HG03097 (cell line): ENCODE results near the gene HEPACAM2.

ENCODE experiments used
- ATAC-seq: cut with Tn5 transposase; IDR thresholded peaks from one replicate; pipeline ENCODE4 v1.9.1; 2021; ENCODE audit not compliant: unreplicated experiment, low FRiP score

The HEPACAM2 gene

DNA sequence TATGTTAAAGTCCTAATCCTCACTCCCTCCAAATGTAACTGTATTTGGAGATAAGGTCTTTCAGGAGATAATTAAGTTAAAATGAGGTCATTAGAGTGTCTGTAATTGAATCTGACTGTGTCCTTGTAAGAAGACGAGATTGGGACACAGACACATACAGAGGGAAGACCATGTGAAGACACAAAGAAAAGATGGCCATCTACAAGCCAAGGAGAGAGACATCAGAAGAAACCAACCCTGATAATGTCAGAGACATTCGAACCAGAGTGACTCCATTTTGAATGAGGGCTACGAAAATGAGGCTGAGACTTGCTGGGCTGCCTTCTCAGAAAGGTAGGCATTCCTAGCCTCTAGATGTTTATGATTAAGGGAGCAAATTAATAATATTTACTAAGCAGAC, 77.5 kb downstream of the HEPACAM2 start:
- ATAC-seq, result no peak

- no peak for ATAC-seq
These were observed 78.1 kb downstream of the HEPACAM2 start, which contains the start of gene SAMD9L for GRCh38 chr7:93148144-93148543. Gene SAMD9L, minus strand, starts transcription at chr7:93148385. Its CDS starts 12,414 bp downstream, at chr7:93135971.

DNA sequence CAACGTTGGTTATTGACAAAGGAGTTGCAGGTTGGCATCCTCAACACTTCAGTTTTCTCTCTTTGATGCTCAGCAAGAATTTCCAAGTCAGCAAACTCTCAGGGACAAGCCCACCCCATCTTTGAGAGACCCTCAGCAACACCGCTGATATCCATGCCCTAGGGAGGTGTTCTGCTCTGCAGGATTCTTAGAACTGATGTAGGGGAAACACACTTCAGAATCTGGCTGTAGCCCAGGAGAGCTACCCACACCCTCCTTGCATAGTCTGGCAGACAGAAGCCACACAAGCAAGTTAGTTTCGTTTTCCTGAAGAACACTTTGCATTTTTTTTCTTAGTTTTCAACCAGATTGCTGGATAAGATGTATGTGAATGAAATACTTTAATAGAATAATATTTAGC, 78.9 kb downstream of the HEPACAM2 start:
- peak; percentile 85 for ATAC-seq

DNA sequence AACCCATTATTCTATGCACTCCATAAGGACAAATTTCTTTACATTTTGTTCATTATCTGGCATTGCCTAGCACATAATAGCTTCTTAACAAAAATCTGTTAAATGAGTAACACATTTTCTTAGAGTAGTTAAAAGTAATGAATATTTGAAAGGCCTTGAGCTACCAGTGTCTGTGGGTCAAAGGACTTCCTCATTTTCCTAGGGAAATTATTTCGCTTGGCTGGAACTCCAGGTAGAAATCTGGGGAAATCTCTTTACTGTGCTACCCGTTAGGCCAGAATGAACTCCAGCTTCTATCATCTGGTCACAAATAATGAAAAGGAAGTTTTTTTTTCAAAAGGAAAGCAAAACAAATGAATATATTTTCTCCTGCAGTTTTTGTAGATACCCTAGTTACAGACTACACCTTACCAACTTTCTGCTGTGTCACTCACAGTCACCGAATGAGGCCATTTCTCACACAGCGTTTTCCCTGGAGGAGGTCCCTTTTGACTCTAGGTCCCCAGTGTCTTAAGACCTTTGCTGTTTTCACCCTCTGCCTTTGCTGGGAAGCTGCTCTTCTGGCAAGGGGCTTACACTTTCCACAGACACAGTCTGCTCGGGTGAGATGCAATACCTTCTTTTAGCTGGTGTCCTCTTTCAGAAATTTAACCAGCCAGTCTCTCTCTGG, 79.7 kb downstream of the HEPACAM2 start:
- no peak for ATAC-seq

DNA sequence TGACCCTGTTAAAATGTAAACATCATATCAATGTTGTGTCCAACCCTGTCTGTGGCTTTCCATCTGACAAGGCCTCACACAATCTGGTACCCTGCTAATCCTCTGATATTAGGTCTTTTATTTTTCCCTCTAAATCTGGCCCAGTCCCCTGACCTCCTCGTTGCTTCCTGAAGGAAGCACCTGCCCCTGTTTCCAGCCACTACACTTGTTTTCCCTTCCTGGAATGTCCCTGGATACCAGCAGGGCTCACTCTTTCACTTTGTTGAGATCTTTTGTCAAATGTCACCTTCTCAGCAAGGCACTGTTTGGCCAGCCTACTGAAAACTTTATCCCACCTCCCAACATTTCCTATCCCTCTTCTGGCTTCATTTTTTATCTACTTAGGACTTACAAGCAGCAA, 80.2 kb downstream of the HEPACAM2 start:
- no peak for ATAC-seq

DNA sequence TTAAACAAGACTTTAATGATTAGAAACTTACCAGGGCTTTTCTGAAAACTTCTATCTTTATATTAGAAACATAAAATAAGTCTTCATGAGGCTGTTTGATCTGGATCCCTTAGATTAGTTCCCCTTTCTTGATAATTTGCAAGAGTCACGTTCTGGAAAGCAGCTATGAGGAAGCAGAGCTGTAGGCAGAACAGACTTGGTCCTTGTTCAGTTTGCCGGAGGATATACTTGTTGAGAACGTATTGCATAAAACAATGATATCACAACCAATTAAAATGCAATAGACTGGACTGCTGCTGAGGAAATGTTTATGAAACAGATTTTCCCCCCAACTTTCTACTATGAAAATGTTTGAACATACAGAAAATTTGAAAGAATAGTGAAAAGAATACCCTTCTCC, 80.9 kb downstream of the HEPACAM2 start:
- ATAC-seq, result no peak

DNA sequence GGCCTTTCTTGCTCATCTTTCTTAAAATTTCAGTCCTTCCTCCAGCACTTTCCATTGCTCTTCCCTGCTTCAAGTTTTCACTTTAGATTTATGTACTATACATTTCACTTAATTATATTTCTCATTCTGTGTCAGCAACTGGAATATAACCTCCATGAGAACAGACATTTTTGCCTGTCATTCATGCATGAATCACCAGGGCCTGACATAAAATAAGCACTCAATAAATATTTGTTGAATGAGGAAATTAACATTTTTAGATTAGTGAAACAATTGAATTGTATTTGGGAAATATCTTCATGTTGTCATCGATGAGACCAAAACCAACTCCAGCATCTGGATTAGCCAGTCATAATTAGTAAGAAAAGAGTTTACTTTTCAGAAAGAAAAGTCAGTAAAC, 84.1 kb downstream of the HEPACAM2 start:
- ATAC-seq, result no peak

- ATAC-seq, result no peak
These were observed 85.6 kb downstream of the HEPACAM2 start for GRCh38 chr7:93140582-93141191.

GRCh38 chr7:93138576-93138975, 87.7 kb downstream of the HEPACAM2 start:
- ATAC-seq, result no peak
